Embryonic facial prominence (tissue), 1 donor: ENCODE results near the gene ZNF618.

ENCODE experiments used
- DNase-seq: peaks from one replicate; pipeline ENCODE4 v3.0.0-alpha.2; 2016; ENCODE audit errors: extremely low spot score

ZNF618 gene

GRCh38 chr9:113934167-113934828 lies 58.2 kb downstream of the ZNF618 start:
- DNase-seq = no peak

DNA sequence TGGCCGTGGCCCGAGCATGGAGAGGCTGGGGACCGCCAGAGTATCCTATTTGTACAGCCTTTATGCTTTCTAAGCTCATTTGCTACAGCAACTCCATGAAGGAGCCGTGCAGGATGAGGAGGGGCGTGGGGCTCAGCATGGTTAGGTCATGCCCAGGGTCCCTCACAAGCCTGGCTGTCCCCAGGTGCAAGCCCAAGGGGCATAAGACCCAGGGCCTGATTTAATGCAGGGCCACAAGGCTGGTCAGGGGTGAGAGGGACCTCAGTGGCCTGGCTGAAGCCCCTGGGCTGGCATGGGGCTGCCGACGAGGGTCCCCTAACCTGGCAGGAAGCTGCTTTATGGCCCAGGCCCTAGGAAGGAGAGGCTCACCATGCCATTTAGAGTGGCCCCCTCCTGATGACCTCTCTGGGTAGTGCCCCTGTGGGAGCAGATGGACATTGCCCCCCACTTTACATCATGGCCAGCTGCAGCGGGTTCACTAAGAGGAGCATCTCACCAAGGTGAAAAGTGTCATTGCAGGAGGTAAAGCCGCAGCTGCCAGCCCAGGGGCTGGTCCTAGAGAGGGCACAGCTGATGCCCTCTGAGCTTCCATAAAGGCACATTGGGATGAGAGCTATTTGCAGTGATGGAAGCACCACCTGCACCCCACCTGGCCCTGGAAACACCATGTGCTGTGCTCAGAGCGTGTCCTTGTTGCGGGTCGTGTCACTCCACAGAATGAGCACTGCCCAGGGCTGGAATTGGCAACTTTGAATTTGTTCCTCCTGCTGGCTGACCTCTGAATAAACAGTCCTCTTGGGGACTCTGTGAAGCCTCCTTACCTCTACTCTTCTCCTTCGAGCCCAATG lies 58.9 kb downstream of the ZNF618 start:
- no peak for DNase-seq

DNA sequence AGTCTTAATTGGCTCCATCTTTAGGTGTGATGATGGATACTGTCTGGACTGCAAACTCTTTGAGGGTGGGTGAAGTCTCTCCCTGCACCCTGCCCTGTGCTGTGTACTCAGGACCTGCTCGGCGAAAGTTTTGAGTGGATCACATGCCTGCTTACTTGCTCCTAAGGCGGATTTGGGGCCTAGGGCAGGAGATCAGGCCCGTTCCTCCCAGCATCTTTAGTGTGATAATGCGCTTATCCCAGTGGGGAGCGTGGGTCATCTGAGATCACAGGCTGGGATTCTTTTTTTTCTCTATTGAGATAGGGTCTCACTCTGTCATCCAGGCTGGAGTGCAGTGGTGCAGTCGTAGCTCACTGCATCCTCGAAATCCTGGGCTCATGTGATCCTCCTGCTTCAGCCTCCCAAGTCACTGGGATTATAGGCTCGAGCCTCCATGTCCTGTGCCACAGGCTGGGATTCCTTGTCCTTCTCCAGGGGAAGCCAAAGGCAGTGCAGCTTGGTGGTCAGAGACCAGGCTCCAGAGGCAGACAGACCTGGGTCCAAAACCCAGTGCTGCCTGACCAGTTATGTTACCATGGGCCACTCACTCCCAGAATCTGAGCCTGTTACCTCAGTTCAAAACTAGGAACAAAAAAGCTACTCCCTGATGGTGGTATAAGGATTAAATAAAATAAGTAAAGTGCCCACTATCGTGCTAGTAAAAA lies 59.7 kb downstream of the ZNF618 start:
- no peak for DNase-seq

DNA sequence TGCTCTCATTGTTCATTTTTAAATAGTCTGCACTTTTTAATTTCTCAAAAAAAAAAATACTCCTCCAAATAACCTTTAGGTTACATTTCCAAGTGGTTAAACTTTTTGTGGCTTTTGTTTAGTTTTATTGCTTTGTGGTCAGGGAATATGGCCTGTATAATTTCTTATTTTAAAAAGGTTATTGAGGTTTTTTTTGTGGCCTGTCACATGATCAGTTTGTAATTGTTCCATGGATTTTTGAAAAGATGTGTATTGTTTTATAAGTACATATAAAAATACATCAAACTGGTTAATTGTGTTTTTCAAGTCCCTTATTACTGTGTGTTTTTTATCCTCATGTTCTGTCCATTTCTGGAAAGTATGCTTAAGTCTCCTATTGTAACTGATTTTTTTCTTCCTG lies 64.0 kb downstream of the ZNF618 start:
- no peak for DNase-seq

DNA sequence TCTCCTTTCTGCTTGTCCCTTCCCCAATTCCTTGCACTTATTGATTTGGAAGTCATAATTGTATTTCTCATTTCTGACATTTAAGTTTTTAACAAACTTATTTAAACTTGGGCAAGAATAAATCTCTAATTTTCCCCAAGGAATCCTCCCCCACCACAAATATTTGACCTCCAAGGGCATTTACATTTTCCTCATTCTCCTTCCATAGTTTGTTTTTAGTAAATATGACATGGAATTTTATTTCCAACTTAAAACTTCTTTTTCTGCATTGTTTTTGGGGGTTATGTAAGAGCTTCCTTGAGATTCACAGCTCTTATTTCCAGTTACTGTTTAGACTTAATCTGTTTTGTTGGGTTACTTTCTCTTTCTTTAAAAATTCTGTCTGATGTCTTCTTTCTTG lies 64.9 kb downstream of the ZNF618 start:
- DNase-seq = no peak

GRCh38 chr9:113941526-113941925 lies 65.4 kb downstream of the ZNF618 start:
- no peak for DNase-seq

DNA sequence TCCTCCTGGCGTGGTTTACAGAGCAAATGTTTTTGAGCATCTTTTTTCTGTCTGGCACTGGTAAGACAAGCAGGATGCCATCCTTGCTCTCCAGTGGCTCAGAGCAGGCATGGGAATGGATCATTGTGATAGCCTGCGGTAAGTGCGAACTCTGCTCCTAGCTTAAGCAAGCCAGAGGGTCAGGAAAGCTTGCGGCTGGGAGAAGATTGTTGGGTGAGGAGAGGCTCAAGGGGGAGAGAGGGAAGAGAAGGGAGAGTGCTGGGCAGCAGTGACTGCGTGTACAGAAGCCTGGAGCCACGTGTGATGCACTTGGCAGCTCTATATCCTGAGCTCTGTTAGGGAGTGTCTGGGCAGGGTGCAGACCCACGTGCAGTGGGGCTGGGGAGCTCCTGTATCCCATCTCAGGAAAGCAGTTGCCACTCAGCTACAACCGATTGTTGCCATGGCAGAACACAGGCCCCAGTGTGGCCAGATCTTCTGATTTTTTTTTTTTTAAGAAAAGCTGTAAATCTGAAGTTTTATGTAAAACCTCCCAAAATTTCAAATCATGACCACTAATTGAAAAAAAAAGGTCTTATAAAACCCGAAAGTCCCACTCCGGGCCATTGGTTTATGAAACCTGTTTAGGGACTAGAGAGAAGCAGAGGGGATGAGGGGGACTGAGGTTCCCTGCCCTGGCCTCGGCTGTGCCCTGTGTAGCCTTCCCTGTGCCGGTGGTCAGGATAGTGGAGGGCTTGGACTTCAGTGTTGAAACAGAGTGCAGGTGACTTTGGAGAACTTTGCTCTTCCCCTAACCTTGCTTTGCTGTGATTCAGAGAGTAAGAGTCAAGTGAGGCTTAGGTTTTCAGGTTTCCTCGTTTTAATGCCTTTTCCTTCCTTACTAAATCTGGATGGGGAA lies 67.3 kb downstream of the ZNF618 start:
- no peak for DNase-seq

DNA sequence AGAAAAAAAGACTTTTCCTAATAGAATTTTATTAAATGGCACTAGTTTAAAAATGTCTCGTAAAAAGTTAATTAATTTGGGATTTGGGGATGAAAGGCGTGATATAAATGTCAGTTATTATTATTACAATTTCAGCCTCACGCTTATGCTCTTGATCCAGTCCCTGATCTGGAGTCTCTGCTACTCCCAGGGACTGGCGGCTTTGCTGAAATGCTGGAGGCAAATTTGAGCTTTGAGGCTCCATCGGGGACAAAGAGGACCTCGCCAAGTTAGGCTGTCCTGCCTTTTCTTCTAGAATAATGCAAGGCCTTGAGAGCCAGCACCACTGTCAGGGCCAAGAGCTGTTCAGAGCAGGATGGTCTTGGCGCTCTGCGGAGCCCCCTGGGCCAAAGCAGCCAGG lies 69.7 kb downstream of the ZNF618 start:
- no peak for DNase-seq

DNA sequence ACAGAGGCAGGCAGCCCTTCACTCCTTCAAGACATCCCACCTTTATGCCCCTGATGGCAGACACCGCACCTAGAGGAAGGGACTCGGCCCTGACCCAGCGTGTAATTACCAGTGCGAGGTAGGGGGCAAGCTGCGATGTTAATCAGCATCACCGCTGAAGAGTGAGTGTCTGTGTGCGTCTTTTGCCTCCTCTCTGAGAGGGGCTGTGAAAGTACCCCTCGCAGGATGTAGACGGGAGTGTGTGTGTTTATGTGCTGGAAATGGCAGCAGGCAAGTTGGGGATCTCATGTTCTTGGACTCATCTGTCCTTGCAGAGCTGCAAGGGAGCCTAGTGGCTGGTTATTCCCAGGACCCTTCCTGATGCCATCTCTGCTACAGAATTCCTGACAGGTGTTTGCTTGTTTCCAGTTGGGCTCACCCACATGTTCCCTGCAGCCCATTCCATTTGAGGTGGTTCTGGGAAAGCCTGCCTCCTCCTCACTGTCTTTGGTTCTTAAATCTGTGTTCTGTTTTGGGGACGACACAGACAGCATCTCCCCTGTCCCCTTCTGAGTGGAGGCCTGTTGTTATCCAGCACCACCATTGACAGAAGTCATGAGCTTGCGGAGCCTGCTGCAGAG lies 70.5 kb downstream of the ZNF618 start:
- DNase-seq = no peak

DNA sequence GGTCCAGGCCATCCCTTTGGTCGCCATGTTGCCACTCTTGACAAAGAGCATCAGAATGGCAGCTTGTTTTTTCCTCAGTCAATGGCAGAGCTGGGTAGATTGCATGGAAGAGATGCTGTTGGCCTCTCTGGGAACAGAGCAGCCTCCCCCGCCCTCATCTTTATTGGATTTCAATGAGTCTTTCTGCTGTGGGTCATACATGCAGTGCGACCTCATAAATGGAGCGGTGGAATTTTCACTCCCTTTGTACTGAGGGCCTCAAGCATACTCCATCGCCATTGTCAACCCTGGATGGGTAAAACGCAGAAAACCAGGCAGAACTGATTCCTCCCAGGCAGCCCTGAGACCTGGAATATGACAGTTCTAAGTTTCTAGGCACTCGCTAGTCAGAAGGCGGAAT lies 71.8 kb downstream of the ZNF618 start:
- DNase-seq = no peak

GRCh38 chr9:113948891-113949570 lies 72.9 kb downstream of the ZNF618 start:
- DNase-seq = no peak

DNA sequence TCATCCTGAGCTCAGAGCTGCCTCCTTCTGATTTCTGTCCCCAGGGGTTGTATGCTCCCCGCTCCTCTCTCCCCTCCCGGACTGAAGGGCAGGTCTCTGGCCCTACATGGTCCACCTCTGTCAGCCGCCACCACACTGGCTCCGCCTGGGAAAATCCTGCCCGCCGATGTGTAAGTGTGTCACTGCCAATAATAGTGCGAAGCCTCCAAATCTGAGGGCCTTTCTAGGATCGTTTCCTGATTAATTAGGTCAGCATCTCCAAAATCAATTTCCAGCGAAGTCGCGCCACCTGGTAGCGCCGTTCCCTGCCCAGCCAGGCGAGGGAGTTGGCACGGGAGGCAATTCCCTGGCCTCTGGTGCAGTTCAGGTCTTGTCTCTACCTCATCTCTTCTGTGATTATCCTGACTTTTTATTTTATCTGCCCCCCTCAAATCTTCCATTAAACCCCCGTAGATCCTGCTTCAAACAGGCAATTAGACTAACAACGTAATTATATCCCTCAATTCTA lies 73.5 kb downstream of the ZNF618 start:
- DNase-seq = no peak

- no peak for DNase-seq
Measured at GRCh38 chr9:113950195-113951031, 74.3 kb downstream of the ZNF618 start.

- DNase-seq = no peak
Measured at GRCh38 chr9:113951032-113951372, 74.9 kb downstream of the ZNF618 start.

GRCh38 chr9:113952676-113953075 lies 76.6 kb downstream of the ZNF618 start:
- no peak for DNase-seq

DNA sequence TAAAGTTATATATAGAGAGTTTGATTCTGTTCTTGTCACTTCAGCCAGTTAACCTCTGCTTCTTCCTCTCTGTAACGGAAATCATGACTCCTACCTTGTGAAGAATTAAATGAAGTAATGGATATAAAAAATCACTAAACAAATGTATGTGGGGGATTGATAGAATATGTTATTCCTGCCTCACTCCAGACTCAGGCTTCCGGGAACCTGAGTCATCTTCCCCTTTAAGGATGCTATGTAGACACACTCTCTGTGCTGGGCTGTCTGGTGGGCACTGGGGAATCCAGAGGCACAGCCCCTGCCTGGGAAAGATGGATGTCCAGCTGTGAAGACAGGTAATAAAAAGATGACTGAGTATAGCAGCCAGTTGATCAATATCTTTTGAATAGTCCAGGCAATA lies 77.4 kb downstream of the ZNF618 start:
- DNase-seq = no peak

DNA sequence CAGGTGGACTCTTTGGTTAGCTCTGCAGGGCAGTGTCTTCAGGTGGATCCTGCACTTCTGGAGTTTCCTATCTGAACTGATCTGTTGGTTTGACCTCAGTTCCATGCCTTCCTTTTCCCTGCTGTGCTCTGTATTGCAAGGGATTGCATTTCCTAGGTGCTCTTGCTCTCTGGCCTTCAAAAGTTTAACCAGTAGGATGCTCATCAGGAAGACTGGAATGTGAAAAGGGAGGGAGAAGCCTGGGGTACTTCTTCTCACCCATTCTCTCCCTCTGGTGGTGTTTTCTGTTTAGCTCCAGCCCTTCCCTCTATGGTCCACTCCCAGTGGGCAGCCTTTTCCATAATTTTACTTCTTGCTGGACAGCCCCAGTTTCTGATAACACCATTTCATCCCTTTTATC lies 78.5 kb downstream of the ZNF618 start:
- no peak for DNase-seq

DNA sequence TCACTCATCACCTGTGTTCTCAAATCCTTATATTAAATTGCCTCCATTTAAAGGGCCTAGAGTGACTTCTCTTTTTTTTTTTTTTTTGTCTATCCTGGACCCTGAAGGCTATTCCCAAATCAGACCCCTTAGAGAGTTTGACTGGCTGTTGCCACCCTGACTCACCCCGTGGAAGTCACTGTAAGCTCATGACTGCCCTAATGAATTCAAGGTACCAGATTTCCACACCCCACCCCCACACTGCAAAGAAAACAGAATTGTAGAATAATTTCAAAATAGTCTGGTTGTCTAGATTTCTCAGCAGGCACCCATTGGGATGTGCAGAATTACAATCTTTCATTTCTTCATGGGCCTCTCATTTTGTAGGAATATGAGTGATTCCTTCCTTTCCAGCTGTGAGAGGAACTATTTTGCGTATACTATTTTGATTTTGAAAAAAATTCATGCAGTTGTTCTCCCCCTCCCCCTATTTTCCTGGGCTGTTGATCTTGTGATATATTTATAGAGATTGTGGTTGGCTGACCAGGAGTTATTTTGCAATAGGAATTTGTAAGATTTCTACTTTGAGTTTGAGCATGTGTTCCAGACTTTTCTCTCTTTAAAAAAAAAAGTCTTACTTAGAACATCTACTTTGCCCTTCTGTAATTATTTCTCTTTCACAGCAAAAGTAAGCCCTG lies 79.1 kb downstream of the ZNF618 start:
- DNase-seq = no peak

DNA sequence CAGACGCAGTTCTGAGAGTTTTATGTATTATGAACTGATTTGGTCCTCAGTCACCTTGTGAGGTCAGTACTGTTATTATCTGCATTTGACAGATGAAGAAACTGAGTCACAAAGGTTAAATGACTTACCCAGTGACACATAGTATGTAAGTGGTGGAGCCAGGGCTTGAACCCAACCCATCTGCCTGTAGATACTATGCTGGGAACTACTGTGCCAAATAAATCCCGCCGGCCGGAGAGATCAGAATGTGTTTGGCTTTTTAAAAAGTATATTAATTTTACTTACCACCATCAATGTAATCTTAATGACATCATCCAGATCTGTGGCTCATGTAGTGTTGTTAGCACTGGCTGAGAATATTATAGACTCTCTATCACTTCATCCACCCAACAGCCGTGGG lies 80.8 kb downstream of the ZNF618 start:
- no peak for DNase-seq
